ENCODE results near the gene ADAM12. TPM values are rescaled to one million over a fixed set of nuclear protein-coding genes. Genes with fewer than 3 reads are reported as not detected.

The ADAM12 gene
- total RNA-seq, 1 experiment from 2014 or later: not detected

DNA sequence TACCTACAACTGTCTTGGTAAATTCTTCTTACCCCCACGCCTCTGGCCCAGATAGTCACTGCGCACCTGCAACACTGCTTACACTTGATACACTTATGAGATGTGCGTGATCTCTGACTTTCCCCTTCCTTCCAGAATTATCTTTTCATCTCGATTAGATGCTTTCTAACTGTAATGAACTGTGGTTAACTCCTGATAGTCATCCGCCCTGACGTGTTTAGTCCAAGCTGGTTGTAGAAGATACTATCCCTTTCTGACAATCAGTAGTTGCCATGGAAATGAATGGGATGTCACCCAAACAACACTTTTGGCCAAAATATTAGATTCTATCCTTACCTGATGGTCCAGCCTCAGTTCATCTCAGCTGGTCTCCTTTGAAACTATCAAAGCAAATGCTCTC is 241.5 kb downstream of the ADAM12 start:
- Mint-ChIP-seq H3K4me1 (ENCODE audit: low read depth, unreplicated experiment) (no peaks in the 10 kb centered on the region), H3K27me3 (ENCODE audit: unreplicated experiment) (no peaks in the 10 kb centered on the region), H3K9me3 (ENCODE audit: low read depth, unreplicated experiment) (peaks cover 5% of the 10 kb centered on the region), H3K36me3 (ENCODE audit: insufficient read depth, unreplicated experiment) (no peaks in the 10 kb centered on the region), H3K4me3 (ENCODE audit: low read depth, unreplicated experiment) (no peak overlapping the region), H3K27ac (ENCODE audit: unreplicated experiment) (no peak overlapping the region)
- no peak for DNase-seq
- CTCF ChIA-PET: no interaction called here
- no TSS peak for BruUV-seq (replicated peaks)
- TF ChIP-seq, protein P1, sequence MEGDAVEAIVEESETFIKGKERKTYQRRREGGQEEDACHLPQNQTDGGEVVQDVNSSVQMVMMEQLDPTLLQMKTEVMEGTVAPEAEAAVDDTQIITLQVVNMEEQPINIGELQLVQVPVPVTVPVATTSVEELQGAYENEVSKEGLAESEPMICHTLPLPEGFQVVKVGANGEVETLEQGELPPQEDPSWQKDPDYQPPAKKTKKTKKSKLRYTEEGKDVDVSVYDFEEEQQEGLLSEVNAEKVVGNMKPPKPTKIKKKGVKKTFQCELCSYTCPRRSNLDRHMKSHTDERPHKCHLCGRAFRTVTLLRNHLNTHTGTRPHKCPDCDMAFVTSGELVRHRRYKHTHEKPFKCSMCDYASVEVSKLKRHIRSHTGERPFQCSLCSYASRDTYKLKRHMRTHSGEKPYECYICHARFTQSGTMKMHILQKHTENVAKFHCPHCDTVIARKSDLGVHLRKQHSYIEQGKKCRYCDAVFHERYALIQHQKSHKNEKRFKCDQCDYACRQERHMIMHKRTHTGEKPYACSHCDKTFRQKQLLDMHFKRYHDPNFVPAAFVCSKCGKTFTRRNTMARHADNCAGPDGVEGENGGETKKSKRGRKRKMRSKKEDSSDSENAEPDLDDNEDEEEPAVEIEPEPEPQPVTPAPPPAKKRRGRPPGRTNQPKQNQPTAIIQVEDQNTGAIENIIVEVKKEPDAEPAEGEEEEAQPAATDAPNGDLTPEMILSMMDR (IDR thresholded peaks at IDR 0.05; ENCODE audit: unreplicated experiment): no peak
- intact Hi-C loops (cut with micrococcal nuclease; ENCODE audit: unreplicated experiment): no loop called here

DNA sequence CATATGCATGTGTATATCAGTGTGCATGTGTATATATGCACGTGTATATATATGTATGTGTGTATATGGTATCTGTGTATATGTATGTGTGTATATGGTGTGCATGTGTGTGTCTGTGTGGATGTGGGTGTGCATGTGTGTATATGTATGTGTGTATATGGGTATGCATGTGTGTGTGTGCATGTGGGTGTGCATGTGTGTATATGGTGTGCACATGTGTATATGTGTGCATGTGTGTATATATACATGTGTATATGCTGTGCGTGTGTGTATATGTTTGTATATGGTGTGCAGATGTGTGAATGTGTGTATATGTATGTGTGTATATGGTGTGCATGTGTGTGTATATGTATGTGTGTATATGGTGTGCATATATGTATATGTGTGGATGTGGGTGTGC is 245.2 kb downstream of the ADAM12 start:
- Mint-ChIP-seq H3K4me1 (ENCODE audit: low read depth, unreplicated experiment) (no peaks in the 10 kb centered on the region), H3K27me3 (ENCODE audit: unreplicated experiment) (no peaks in the 10 kb centered on the region), H3K9me3 (ENCODE audit: low read depth, unreplicated experiment) (no peaks in the 10 kb centered on the region), H3K27ac (ENCODE audit: unreplicated experiment) (no peak overlapping the region), H3K4me3 (ENCODE audit: low read depth, unreplicated experiment) (no peak overlapping the region), H3K36me3 (ENCODE audit: insufficient read depth, unreplicated experiment) (no peaks in the 10 kb centered on the region)
- DNase-seq: no peak
- CTCF ChIA-PET: no interaction called here
- TF ChIP-seq, protein P1 (IDR thresholded peaks at IDR 0.05; ENCODE audit: unreplicated experiment): no peak
- BruUV-seq (replicated peaks): no TSS peak
- intact Hi-C loops (cut with micrococcal nuclease; ENCODE audit: unreplicated experiment): no loop called here

DNA sequence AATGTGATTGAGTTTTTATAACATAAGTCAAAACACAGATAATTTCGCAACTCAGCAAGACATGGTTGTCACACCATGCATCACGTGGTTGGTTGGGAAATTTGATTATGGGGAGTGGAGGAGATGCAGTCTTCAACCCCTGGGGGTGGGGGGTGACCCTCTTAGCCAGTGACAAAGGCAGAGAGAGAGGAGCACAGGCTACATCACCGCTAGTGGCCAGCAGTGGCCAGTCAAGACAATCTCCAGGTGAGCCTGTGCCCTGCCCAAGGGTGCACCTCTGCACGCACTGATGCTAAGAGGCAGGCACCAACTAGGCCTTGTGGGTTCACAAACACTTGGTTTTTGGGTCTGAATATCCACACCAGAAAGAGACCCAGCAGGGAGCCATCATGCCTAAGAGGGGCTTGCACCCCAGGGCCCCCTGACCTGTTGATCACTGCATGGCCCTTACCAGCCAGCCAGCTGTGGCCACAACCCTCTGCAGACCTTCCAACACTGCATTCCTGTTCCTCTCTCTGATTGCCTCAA is 247.5 kb downstream of the ADAM12 start:
- intact Hi-C loops (cut with micrococcal nuclease; ENCODE audit: unreplicated experiment): no loop called here
- TF ChIP-seq, protein P1 (IDR thresholded peaks at IDR 0.05; ENCODE audit: unreplicated experiment): no peak
- Mint-ChIP-seq H3K27me3 (ENCODE audit: unreplicated experiment) (no peaks in the 10 kb centered on the region), H3K4me3 (ENCODE audit: low read depth, unreplicated experiment) (no peak overlapping the region), H3K4me1 (ENCODE audit: low read depth, unreplicated experiment) (no peaks in the 10 kb centered on the region), H3K9me3 (ENCODE audit: low read depth, unreplicated experiment) (no peaks in the 10 kb centered on the region), H3K36me3 (ENCODE audit: insufficient read depth, unreplicated experiment) (no peaks in the 10 kb centered on the region), H3K27ac (ENCODE audit: unreplicated experiment) (no peak overlapping the region)
- DNase-seq: no peak
- CTCF ChIA-PET: no interaction called here
- BruUV-seq (replicated peaks): no TSS peak

DNA sequence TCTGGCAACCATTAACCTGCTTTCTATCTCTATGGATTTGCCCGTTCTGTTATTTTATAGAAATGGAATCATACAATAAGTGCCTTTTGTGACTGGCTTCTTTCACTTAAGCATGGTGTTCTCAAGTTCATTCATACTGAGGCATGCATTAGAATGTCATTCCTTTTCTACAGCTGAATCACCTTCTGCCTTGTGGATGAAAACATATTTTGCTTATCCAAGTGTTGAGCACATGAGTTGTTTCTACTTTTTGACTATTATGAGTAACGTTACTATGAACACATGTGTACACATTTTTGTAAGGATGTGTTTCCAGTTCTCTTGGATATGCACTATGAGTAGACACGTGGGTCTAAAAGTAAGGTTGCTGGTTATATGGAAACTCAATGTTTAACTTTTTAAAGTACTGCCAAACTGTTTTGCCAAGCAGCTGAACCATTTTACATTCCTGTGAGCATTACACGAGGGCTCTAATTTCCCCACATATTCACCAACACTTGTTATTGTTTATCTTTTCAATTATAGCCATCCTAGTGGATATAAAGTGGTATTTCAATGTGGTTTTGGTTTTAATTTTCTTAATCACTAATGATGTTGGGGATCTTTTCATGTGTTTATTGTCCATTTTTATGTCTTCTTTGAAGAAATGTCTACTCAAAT is 250.6 kb downstream of the ADAM12 start:
- CTCF ChIA-PET: no interaction called here
- H3K27me3 Mint-ChIP-seq (ENCODE audit: unreplicated experiment): no peaks in the 10 kb centered on the region

More for the DNA sequence above, 250.6 kb downstream of the ADAM12 start:
- no TSS peak for BruUV-seq (replicated peaks)
- no peaks in the 10 kb centered on the region for H3K9me3 Mint-ChIP-seq (ENCODE audit: low read depth, unreplicated experiment)
- TF ChIP-seq, protein P1 (IDR thresholded peaks at IDR 0.05; ENCODE audit: unreplicated experiment): no peak
- no peak overlapping the region for H3K27ac Mint-ChIP-seq (ENCODE audit: unreplicated experiment)
- DNase-seq: no peak
- peaks cover 13% of the 10 kb centered on the region for H3K4me1 Mint-ChIP-seq (ENCODE audit: low read depth, unreplicated experiment)
- H3K4me3 Mint-ChIP-seq (ENCODE audit: low read depth, unreplicated experiment): no peak overlapping the region
- intact Hi-C loops (cut with micrococcal nuclease; ENCODE audit: unreplicated experiment): no loop called here
- no peaks in the 10 kb centered on the region for H3K36me3 Mint-ChIP-seq (ENCODE audit: insufficient read depth, unreplicated experiment)

Data from Calu3 (cell line).